ACC112 (cell line): ENCODE data around the gene SPG7.

Experiments
- H2AFZ ChIP-seq: fragments of 200-600 bp; sonication (generic); one replicate; pipeline ENCODE4 v1.6.0; 2017; ENCODE audit warnings: antibody characterized with exemption, low read length; ENCODE audit not compliant: unreplicated experiment
- H3K27ac ChIP-seq: fragments of 200-600 bp; sonication (generic); 2 replicates; pipeline ENCODE4 v1.5.1; 2014; ENCODE audit warnings: low read depth, mild to moderate bottlenecking, antibody characterized with exemption, low read length, moderate library complexity
- H3K27me3 ChIP-seq: fragments of 200-600 bp; sonication (generic); 2 replicates; pipeline ENCODE4 v1.6.1; 2014; ENCODE audit warnings: mild to moderate bottlenecking, antibody characterized with exemption, low read length, moderate library complexity, mixed read lengths; ENCODE audit not compliant: insufficient read depth
- H3K36me3 ChIP-seq: fragments of 200-600 bp; sonication (generic); 2 replicates; pipeline ENCODE4 v1.6.1; 2016; ENCODE audit warnings: mild to moderate bottlenecking, antibody characterized with exemption, low read length, moderate library complexity, mixed read lengths; ENCODE audit not compliant: insufficient read depth
- H3K4me1 ChIP-seq: fragments of 200-600 bp; sonication (generic); one replicate; pipeline ENCODE4 v1.6.1; 2016; ENCODE audit warnings: low read length, mixed read lengths; ENCODE audit not compliant: insufficient read depth, unreplicated experiment, control insufficient read depth
- H3K4me3 ChIP-seq: fragments of 200-600 bp; sonication (generic); 2 replicates; pipeline ENCODE4 v1.5.1; 2014; ENCODE audit warnings: mild to moderate bottlenecking, low read depth, low read length
- H3K79me2 ChIP-seq: fragments of 200-600 bp; sonication (generic); one replicate; pipeline ENCODE4 v1.6.0; 2016; ENCODE audit warnings: low read length; ENCODE audit not compliant: control insufficient read depth, unreplicated experiment, insufficient read depth

Gene SPG7

GRCh38 chr16:89536371-89536770 is 28.2 kb downstream of the SPG7 start:
- H3K36me3 ChIP-seq, result peaks cover 33% of the 10 kb centered on the region; the same call in 1 of the 2 replicates
- H3K4me3 ChIP-seq, result no peak overlapping the region
- no peaks in the 10 kb centered on the region for H3K4me1 ChIP-seq

GRCh38 chr16:89536886-89537548 is 28.8 kb downstream of the SPG7 start:
- H3K4me1 ChIP-seq, result no peaks in the 10 kb centered on the region
- H3K79me2 ChIP-seq, result peaks cover 18% of the 10 kb centered on the region
- peaks cover 33% of the 10 kb centered on the region; the same call in 1 of the 2 replicates for H3K36me3 ChIP-seq
- no peak overlapping the region for H2AFZ ChIP-seq
- H3K27ac ChIP-seq, result no peak overlapping the region
- no peak overlapping the region for H3K4me3 ChIP-seq
- no peaks in the 10 kb centered on the region for H3K27me3 ChIP-seq

More at GRCh38 chr16:89536371-89536770, 28.2 kb downstream of the SPG7 start:
- no peaks in the 10 kb centered on the region for H3K27me3 ChIP-seq
- H2AFZ ChIP-seq, result no peak overlapping the region
- H3K79me2 ChIP-seq, result peaks cover 18% of the 10 kb centered on the region
- no peak overlapping the region for H3K27ac ChIP-seq

GRCh38 chr16:89537549-89537925 is 29.3 kb downstream of the SPG7 start:
- H3K27ac ChIP-seq, result no peak overlapping the region
- H3K79me2 ChIP-seq, result peaks cover 18% of the 10 kb centered on the region
- H3K27me3 ChIP-seq, result no peaks in the 10 kb centered on the region
- H2AFZ ChIP-seq, result no peak overlapping the region
- H3K4me1 ChIP-seq, result no peaks in the 10 kb centered on the region
- H3K36me3 ChIP-seq, result peaks cover 33% of the 10 kb centered on the region; the same call in 1 of the 2 replicates
- no peak overlapping the region for H3K4me3 ChIP-seq

- Histone ChIP-seq H3K4me1 (no peaks in the 10 kb centered on the region), H3K79me2 (peaks cover 18% of the 10 kb centered on the region), H3K4me3 (no peak overlapping the region), H2AFZ (no peak overlapping the region), H3K27ac (no peak overlapping the region), H3K36me3 (peaks cover 33% of the 10 kb centered on the region; the same call in 1 of the 2 replicates), H3K27me3 (no peaks in the 10 kb centered on the region)
Measured at GRCh38 chr16:89538286-89538685, 30.1 kb downstream of the SPG7 start.

- Histone ChIP-seq H3K4me1 (no peaks in the 10 kb centered on the region), H3K4me3 (no peak overlapping the region), H3K27me3 (no peaks in the 10 kb centered on the region), H3K27ac (no peak overlapping the region), H3K79me2 (peaks cover 8% of the 10 kb centered on the region), H3K36me3 (peaks cover 17% of the 10 kb centered on the region; the same call in 1 of the 2 replicates), H2AFZ (no peak overlapping the region)
Measured at GRCh38 chr16:89540557-89540956, 32.4 kb downstream of the SPG7 start.

GRCh38 chr16:89541792-89542191 is 33.6 kb downstream of the SPG7 start:
- no peak overlapping the region for H3K27ac ChIP-seq
- no peaks in the 10 kb centered on the region for H3K4me1 ChIP-seq
- no peak overlapping the region for H2AFZ ChIP-seq
- H3K79me2 ChIP-seq, result peaks cover 4% of the 10 kb centered on the region
- peaks cover 15% of the 10 kb centered on the region; the same call in 1 of the 2 replicates for H3K36me3 ChIP-seq
- no peaks in the 10 kb centered on the region for H3K27me3 ChIP-seq
- no peak overlapping the region for H3K4me3 ChIP-seq

- Histone ChIP-seq H3K4me1 (no peaks in the 10 kb centered on the region), H3K36me3 (peaks cover 12% of the 10 kb centered on the region; the same call in 1 of the 2 replicates), H3K79me2 (peaks cover 2% of the 10 kb centered on the region)
Measured at GRCh38 chr16:89544113-89544512, 35.9 kb downstream of the SPG7 start.

GRCh38 chr16:89544713-89545043 is 36.5 kb downstream of the SPG7 start:
- H3K36me3 ChIP-seq, result peaks cover 13% of the 10 kb centered on the region; the same call in 1 of the 2 replicates

More at GRCh38 chr16:89544113-89544512, 35.9 kb downstream of the SPG7 start:
- Histone ChIP-seq H3K4me3 (no peak overlapping the region), H3K27ac (no peak overlapping the region), H3K27me3 (no peaks in the 10 kb centered on the region), H2AFZ (no peak overlapping the region)

GRCh38 chr16:89545044-89545830 is 37.0 kb downstream of the SPG7 start:
- 0 out of 2 replicates have a peak, but pooled peaks cover 9% of the 10 kb centered on the region for H3K36me3 ChIP-seq

More at GRCh38 chr16:89544713-89545043, 36.5 kb downstream of the SPG7 start:
- Histone ChIP-seq H3K4me3 (no peak overlapping the region), H2AFZ (no peak overlapping the region), H3K27me3 (no peaks in the 10 kb centered on the region), H3K79me2 (peaks cover 2% of the 10 kb centered on the region), H3K4me1 (no peaks in the 10 kb centered on the region), H3K27ac (no peak overlapping the region)

GRCh38 chr16:89545831-89546574 is 37.8 kb downstream of the SPG7 start:
- no peaks in the 10 kb centered on the region for H3K27me3 ChIP-seq
- peaks cover 13% of the 10 kb centered on the region; the same call in 1 of the 2 replicates for H3K36me3 ChIP-seq
- no peak overlapping the region for H2AFZ ChIP-seq
- H3K4me1 ChIP-seq, result no peaks in the 10 kb centered on the region
- H3K27ac ChIP-seq, result no peak overlapping the region
- no peaks in the 10 kb centered on the region for H3K79me2 ChIP-seq
- no peak overlapping the region for H3K4me3 ChIP-seq

More at GRCh38 chr16:89545044-89545830, 37.0 kb downstream of the SPG7 start:
- Histone ChIP-seq H3K27ac (no peak overlapping the region), H3K27me3 (no peaks in the 10 kb centered on the region), H3K4me1 (no peaks in the 10 kb centered on the region), H3K4me3 (no peak overlapping the region), H3K79me2 (no peaks in the 10 kb centered on the region), H2AFZ (no peak overlapping the region)
